Lower leg skin (tissue), 4 donors: ENCODE measurements around the gene KIAA2012. TPM values are rescaled to one million over a fixed set of nuclear protein-coding genes. Genes with fewer than 3 reads are reported as not detected.

Source experiments
- DNase-seq, 2 donors: peaks; one replicate each; pipeline ENCODE4 v3.0.0-alpha.2; 2019; ENCODE audit warnings: low spot score in 2 of 2
- H3K4me3 ChIP-seq: fragments of 200-600 bp; sonication (generic); 2 replicates; pipeline ENCODE4 v1.5.1; 2017; ENCODE audit warnings: mild to moderate bottlenecking, low read depth; ENCODE audit not compliant: poor library complexity, severe bottlenecking
- POLR2A ChIP-seq, 2 donors: fragments of 450-650 bp; IDR thresholded peaks; one replicate each; pipeline ENCODE4 v1.6.1; 2016 to 2017; ENCODE audit warnings: antibody characterized with exemption in 2 of 2, mild to moderate bottlenecking in 1 of 2, moderate library complexity in 1 of 2
- WGBS, 2 donors: methylation state at CpG; one replicate each; pipeline ENCODE4 v1.1.5; 2018; 5-methylcytosine and 5-hydroxymethylcytosine counted together
- intact Hi-C: fragments of 100-400 bp; cut with DNase I; formaldehyde crosslinking; loops from one replicate; pipeline ENCODE4 v1.15.0; 2023; ENCODE audit warnings: low total_unique reads
- total RNA-seq, 4 donors: library from RNA; depleted of rRNA; stranded (reverse); fragments of >200 nt; gene quantifications; one replicate each; pipeline ENCODE4 v1.1.0, GENCODE V29; 2016
- TF ChIP-seq, protein P1 (sequence below), 3 donors: fragments of 450-650 bp; IDR thresholded peaks; one replicate each; pipeline ENCODE4 v1.5.1; 2016; ENCODE audit warnings: antibody characterized with exemption in 3 of 3, mild to moderate bottlenecking in 3 of 3, moderate library complexity in 2 of 3

The KIAA2012 gene
- total RNA-seq, 4 donors from 2014 or later: not detected

DNA sequence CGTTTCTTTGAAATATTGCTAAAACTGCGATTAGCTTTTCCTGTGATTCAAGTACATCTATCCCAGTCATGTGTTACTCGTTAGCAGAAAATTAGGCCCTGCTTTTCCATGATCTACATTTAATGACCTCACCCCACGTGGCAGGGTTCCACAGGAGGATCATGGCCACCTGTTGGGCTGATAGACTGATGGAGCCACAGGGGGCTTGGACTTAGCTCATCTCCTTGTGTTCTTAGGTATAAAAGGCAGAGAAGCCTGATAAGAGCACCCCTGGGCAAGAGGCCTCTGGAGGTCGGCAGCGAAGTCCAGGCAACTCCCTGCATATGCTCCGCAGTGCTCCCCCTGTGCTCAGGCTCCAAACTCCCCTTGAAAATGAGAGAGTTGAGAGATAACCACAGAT lies 26.5 kb upstream of the KIAA2012 start:
- H3K4me3 ChIP-seq: no peak overlapping the region
- DNase-seq: no peak
- intact Hi-C loops: no loop called here
- TF ChIP-seq POLR2A (IDR thresholded peaks at IDR 0.05): no peak
- TF ChIP-seq, protein P1, sequence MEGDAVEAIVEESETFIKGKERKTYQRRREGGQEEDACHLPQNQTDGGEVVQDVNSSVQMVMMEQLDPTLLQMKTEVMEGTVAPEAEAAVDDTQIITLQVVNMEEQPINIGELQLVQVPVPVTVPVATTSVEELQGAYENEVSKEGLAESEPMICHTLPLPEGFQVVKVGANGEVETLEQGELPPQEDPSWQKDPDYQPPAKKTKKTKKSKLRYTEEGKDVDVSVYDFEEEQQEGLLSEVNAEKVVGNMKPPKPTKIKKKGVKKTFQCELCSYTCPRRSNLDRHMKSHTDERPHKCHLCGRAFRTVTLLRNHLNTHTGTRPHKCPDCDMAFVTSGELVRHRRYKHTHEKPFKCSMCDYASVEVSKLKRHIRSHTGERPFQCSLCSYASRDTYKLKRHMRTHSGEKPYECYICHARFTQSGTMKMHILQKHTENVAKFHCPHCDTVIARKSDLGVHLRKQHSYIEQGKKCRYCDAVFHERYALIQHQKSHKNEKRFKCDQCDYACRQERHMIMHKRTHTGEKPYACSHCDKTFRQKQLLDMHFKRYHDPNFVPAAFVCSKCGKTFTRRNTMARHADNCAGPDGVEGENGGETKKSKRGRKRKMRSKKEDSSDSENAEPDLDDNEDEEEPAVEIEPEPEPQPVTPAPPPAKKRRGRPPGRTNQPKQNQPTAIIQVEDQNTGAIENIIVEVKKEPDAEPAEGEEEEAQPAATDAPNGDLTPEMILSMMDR (IDR thresholded peaks at IDR 0.05): no peak
- 83 to 85% methylated on average over 7 of the region's 7 CpGs for WGBS, 2 donors

DNA sequence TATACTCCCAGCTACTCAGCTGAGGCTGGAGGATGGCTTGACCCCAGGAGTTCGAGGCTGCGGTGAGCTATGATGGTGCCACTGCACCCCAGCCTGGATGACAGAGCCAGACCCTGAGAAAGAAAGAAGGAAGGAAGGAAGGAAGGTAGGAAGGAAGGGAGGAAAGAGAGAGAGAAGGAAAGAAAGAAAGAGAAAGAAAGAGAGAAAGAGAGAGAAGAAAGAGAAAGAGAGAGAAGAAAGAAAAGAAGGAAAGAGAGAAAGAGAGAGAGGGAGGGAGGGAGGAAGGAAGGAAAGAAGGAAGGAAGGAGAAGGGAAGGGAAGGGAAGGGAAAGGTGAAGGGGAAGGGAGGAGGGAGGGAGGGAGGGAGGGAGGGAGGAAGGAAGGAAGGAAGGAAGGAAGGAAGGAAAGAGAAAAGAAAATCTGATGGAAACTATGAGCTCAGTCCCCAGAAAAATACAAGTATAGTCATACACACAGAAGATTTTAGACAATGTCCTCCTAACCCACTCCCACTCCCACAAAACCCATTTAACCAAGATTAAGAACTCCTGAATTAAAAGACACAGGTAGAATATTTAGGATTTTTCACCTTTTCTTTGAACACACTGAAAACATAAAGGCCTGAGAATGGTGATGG lies 23.8 kb upstream of the KIAA2012 start:
- TF ChIP-seq, protein P1 (IDR thresholded peaks at IDR 0.05): no peak
- no peak for TF ChIP-seq POLR2A (IDR thresholded peaks at IDR 0.05)

DNA sequence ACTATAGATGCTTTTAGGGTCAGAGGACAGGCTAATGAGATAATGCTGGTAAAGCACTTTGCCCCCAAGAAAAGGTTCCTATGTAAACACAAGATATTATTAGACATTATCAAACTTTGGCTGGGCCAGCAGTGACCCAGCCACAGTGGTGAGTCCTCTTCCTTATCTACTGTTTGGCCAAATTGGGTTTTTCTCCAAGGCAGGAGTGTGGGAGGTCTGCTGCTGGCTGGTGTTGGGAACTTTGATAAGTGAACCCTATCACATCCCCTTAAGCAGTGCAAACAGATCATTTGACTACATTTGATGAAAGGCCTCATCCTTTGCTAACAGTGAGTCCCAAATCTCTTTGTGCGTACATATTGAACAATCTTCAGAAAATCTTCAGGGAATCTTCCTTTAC lies 23.2 kb upstream of the KIAA2012 start:
- intact Hi-C loops: no loop called here
- WGBS, 2 donors: 91 to 100% methylated on average over 1 of the region's 1 CpG
- no peak for DNase-seq
- H3K4me3 ChIP-seq: no peak overlapping the region
- no peak for TF ChIP-seq POLR2A (IDR thresholded peaks at IDR 0.05)
- TF ChIP-seq, protein P1 (IDR thresholded peaks at IDR 0.05): no peak

More for the DNA sequence above, 23.8 kb upstream of the KIAA2012 start:
- no peak overlapping the region for H3K4me3 ChIP-seq
- DNase-seq: no peak
- intact Hi-C loops: no loop called here
- WGBS, 2 donors: 89 to 98% methylated on average over 2 of the region's 2 CpGs

DNA sequence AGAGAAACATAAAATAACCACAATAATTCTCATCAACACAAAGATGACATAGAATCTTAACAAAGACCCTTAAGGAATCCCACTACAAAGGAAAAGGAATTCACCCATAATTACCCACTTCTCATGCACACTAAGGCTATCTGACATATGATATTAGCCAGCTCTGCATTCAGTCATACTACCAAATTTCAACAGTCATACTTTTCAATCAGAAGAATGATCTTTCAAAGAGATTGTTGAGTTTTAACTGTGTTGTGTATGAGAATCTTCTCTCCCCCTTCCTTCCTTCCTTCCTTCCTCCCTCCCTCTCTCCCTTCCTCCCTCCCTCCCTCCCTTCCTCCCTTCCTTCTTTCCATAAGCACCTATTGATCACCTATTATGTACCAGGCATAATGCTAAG lies 22.4 kb upstream of the KIAA2012 start:
- no peak for DNase-seq
- H3K4me3 ChIP-seq: no peak overlapping the region
- TF ChIP-seq, protein P1 (IDR thresholded peaks at IDR 0.05): no peak
- no peak for TF ChIP-seq POLR2A (IDR thresholded peaks at IDR 0.05)
- intact Hi-C loops: no loop called here

DNA sequence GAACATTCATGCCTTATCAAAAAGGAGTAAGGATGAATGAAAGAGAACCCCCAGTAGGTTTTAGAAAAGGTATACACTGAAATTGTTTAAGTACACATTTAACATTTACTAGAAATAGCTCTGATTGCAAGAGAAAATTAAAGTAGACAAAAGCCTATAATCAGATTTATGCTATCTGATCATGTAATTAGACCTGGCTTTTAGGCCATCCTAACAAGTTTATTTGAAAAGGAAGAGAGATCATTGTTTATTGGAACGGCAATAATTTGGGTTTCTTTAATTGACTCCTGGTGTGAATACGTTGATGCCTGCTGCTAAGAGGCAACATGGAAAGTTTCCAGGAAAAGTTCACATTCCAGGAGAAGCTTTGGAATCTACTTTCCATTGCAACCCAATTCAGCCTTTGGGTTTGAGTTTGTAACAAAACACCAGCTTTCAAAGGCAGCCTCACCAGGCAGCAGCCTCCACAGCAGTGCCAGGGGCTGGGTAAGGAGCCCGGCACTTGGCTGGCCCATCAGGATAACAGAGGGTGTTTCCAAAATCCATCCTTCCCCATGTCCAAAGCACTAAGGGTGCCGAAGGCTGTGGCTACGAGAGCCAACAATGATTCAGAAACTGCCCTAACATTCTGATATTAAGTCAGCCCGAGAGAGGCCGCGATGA lies 21.4 kb upstream of the KIAA2012 start:
- H3K4me3 ChIP-seq: no peak overlapping the region

More for the DNA sequence above, 21.4 kb upstream of the KIAA2012 start:
- TF ChIP-seq, protein P1 (IDR thresholded peaks at IDR 0.05): no peak
- TF ChIP-seq POLR2A (IDR thresholded peaks at IDR 0.05): no peak
- WGBS, 2 donors: 45 to 53% methylated on average over 8 of the region's 8 CpGs
- DNase-seq: no peak
- intact Hi-C loops: no loop called here
